Choroid plexus epithelial cell (primary cell): Measurements from ENCODE around the gene DBP.
A peak's percentile ranks its signal among the peaks of the same experiment; 100 is the strongest.

ENCODE experiments used
- DNase-seq: peaks from one replicate; pipeline ENCODE4 v3.0.0-alpha.2; 2010; ENCODE audit warnings: low read depth
- H3K4me3 ChIP-seq: 2 replicates; pipeline ENCODE4 v1.5.1; 2011; ENCODE audit warnings: low read depth, mild to moderate bottlenecking, control low read depth, low read length, moderate library complexity
- CTCF ChIP-seq: conservative IDR thresholded peaks from 2 replicates; pipeline ENCODE4 v1.5.1; 2011; ENCODE audit warnings: low read depth, mild to moderate bottlenecking, control low read depth, inconsistent platforms, low read length, moderate library complexity

DBP gene

DNA sequence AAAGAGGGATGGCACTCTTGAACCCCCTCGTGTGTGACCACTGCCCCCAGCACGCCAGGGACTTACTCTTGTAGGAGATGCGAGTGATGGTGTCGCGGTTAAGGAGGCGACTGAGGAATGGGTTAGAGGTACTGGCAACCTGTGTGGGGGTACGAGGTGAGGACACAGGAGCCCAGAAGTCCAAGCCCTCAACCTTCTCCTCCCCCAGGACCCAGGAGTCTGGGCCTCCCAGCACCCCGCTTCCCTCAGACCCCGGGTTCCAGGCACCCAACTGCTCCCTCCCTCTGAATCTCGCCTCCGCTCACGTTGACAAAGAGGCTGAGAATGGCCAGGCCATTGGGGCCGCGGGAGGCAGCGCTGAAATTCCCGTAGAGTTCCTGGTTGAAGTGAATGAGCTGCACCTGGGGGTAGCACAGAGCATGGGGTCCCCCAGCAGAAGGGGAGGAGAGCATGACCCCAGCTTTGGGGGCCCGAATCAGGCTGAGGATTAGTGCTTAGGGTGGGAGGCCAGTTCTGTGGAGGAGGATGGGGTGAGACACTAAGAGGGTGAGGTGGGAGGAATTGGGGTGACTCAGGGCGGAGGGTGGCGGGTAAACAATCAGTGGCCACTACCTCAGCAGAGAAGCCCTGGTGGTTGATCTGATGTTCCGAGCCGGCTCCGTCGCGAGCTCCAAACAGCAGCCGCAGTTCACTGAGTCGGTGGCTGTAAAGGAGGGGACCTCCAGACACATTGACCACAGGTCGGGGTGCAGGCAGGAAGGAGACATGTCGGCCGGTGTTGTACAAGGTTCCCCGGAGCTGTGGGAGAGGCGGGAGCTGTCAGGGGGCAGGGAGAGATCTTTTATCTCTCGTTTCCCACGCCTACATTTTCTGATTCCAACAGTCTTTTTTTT is 2.5 kb upstream of the DBP start:
- no peak for TF ChIP-seq CTCF
- no peak overlapping the region for H3K4me3 ChIP-seq
- no peak for DNase-seq

DNA sequence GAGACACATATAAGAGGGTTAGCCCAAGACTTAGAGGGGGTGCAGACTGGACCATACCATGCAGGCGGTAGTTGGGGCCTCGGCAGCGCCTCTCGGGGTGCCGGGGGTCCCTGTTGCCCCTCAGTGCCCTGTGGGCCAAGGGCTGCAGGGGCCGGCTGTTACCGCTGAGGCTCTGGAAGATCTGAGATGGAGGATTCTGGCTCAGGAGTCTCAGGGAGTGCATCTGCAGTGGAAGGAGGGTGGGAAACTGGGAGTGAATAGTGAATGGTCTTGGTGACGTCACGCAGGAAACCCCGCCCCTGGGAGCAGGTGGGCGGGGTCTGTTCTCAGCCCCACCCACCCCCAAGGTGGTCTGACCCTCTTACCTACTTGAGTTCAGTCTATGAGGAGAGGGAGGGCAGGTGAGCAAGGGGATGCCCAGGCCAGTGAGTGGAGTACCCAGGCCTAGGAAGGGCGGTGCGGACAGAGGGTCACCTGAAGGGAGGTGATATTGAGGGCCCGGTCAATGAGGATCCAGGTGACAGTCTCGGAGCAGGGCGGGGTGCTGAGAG is 1.7 kb upstream of the DBP start:
- no peak for TF ChIP-seq CTCF
- no peak for DNase-seq
- H3K4me3 ChIP-seq = no peak overlapping the region

GRCh38 chr19:48637948-48638830 is 1.0 kb upstream of the DBP start:
- peak; percentile 99 for DNase-seq
- peak overlapping the region; percentile 61 for H3K4me3 ChIP-seq
- TF ChIP-seq CTCF = peak; percentile 31

DNA sequence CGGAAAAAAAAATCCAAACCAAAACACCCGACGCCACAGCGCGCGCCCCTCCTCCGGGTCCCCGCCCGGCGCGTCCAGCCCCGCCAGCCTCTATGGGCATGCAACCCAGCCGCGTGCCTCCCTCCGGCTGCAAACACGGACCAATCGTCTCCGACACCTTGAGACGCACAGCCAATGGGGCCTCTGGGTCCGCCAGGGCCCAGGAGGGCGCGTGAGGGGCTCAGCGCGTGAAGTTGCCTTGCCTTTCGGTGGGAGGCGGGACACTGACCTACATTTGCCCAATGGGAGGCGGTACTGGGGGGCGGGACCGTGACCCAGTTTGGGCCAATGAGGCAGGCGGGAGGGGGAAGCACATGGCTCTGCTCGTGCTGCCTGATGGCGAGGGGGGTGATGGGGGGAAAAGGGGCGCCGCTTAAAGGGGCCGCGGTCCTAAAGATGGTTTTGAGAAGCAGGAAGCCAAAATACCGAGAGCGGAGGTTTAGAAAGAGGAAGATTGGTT is 319 bp upstream of the DBP start:
- TF ChIP-seq CTCF = no peak
- DNase-seq = peak; percentile 100
- peak overlapping the region; percentile 61 for H3K4me3 ChIP-seq

- no peak for DNase-seq
- no peak for TF ChIP-seq CTCF
- H3K4me3 ChIP-seq = peak overlapping the region; percentile 61
These were observed 967 bp downstream of the DBP start for GRCh38 chr19:48635966-48636858.

GRCh38 chr19:48635263-48635965 is 1.8 kb downstream of the DBP start:
- no peak for DNase-seq
- no peak for TF ChIP-seq CTCF
- peak overlapping the region; percentile 61 for H3K4me3 ChIP-seq
